Testis (tissue), 3 donors: Measurements from ENCODE around the gene CSMD2. TPM values are rescaled to one million over a fixed set of nuclear protein-coding genes. Genes with fewer than 3 reads are reported as not detected.

Experiments used
- DNase-seq: peaks from one replicate; pipeline ENCODE4 v3.0.0-alpha.2; 2019
- H3K27ac ChIP-seq, 2 donors: fragments of 200-600 bp; sonication (generic); one replicate each; pipeline ENCODE4 v1.5.1; 2019
- H3K27me3 ChIP-seq: fragments of 200-600 bp; sonication (generic); one replicate; pipeline ENCODE4 v1.5.1; 2019
- H3K36me3 ChIP-seq: fragments of 200-600 bp; sonication (generic); one replicate; pipeline ENCODE4 v1.5.1; 2017; ENCODE audit warnings: low read depth; ENCODE audit errors: missing control alignments
- H3K4me1 ChIP-seq: fragments of 200-600 bp; sonication (generic); one replicate; pipeline ENCODE4 v1.5.1; 2019
- H3K4me3 ChIP-seq, 2 donors: fragments of 200-600 bp; sonication (generic); one replicate each; pipeline ENCODE4 v1.5.1; 2017 to 2019
- H3K9me3 ChIP-seq: fragments of 200-600 bp; sonication (generic); one replicate; pipeline ENCODE4 v1.5.1; 2017
- CTCF ChIP-seq, 3 experiments: fragments of 450-650 bp in 2 of 3; fragments of 200-600 bp in 1 of 3; sonication (generic) in 1 of 3; IDR thresholded peaks; one replicate each; pipeline ENCODE4 v1.5.1; 2016 to 2019; ENCODE audit warnings: antibody characterized with exemption in 3 of 3, mild to moderate bottlenecking in 2 of 3, moderate library complexity in 1 of 3
- POLR2A ChIP-seq: fragments of 450-650 bp; IDR thresholded peaks from one replicate; pipeline ENCODE4 v1.6.1; 2017; ENCODE audit warnings: antibody characterized with exemption, mild to moderate bottlenecking, moderate library complexity
- WGBS, 2 donors: methylation state at CpG; one replicate each; pipeline ENCODE4 v1.1.5; 2018; 5-methylcytosine and 5-hydroxymethylcytosine counted together
- intact Hi-C: fragments of 100-400 bp; cut with DNase I; formaldehyde crosslinking; loops from one replicate; pipeline ENCODE4 v1.15.1; 2023; ENCODE audit warnings: low total_unique reads
- polyA plus RNA-seq: library from polyadenylated mRNA; stranded (reverse); fragments of 350-450 nt; fragmentation: Illumina TruSeq; extraction: RNeasy Lipid Tissue Mini Kit (QIAGEN cat#74804); gene quantifications from one replicate; pipeline ENCODE4 v1.2.3, GENCODE V29; 2014; ENCODE audit warnings: low read depth, low replicate concordance; ENCODE audit not compliant: insufficient read depth
- total RNA-seq, 2 donors: library from RNA; depleted of rRNA; stranded (reverse); fragments of >200 nt; gene quantifications; one replicate each; pipeline ENCODE4 v1.2.3, GENCODE V29; 2016

CSMD2 gene
- total and polyA plus RNA-seq, 3 donors from 2014 or later = 1.2 to 3.8 (median 2.7) TPM

- no peaks in the 10 kb centered on the region for H3K9me3 ChIP-seq
- no peaks in the 10 kb centered on the region for H3K4me1 ChIP-seq
- H3K27ac ChIP-seq = no peak overlapping the region
- no peak overlapping the region for H3K4me3 ChIP-seq
- 80 to 95% methylated on average over 5 to 7 of the region's 7 CpGs for whole genome bisulfite sequencing, 2 donors
- TF ChIP-seq CTCF (IDR thresholded peaks at IDR 0.05) = no peak
- no peak for DNase-seq
- intact Hi-C loops = no loop called here
- no peaks in the 10 kb centered on the region for H3K36me3 ChIP-seq
- no peaks in the 10 kb centered on the region for H3K27me3 ChIP-seq
Observed at GRCh38 chr1:33715195-33715811, 449.7 kb downstream of the CSMD2 start.

GRCh38 chr1:33714421-33714820 lies 450.6 kb downstream of the CSMD2 start:
- H3K9me3 ChIP-seq = no peaks in the 10 kb centered on the region
- no peaks in the 10 kb centered on the region for H3K4me1 ChIP-seq
- H3K27ac ChIP-seq = no peak overlapping the region
- intact Hi-C loops = no loop called here
- TF ChIP-seq POLR2A (no peak), CTCF (IDR thresholded peaks at IDR 0.05) (no peak)
- 92 to 94% methylated on average over 18 of the region's 18 CpGs for WGBS, 2 donors
- no peaks in the 10 kb centered on the region for H3K27me3 ChIP-seq
- H3K36me3 ChIP-seq = no peaks in the 10 kb centered on the region
- H3K4me3 ChIP-seq = no peak overlapping the region
- DNase-seq = no peak

- intact Hi-C loops = no loop called here
Observed at GRCh38 chr1:33713058-33713877, 451.8 kb downstream of the CSMD2 start.

GRCh38 chr1:33712186-33712585 lies 452.8 kb downstream of the CSMD2 start:
- WGBS, 2 donors = 62 to 79% methylated on average over 5 to 6 of the region's 6 CpGs
- TF ChIP-seq POLR2A (no peak), CTCF (IDR thresholded peaks at IDR 0.05) (no peak)

More at GRCh38 chr1:33713058-33713877, 451.8 kb downstream of the CSMD2 start:
- Histone ChIP-seq H3K4me3 (no peak overlapping the region), H3K4me1 (no peaks in the 10 kb centered on the region), H3K36me3 (no peaks in the 10 kb centered on the region), H3K9me3 (no peaks in the 10 kb centered on the region), H3K27me3 (no peaks in the 10 kb centered on the region), H3K27ac (no peak overlapping the region)
- TF ChIP-seq CTCF (IDR thresholded peaks at IDR 0.05) (no peak), POLR2A (no peak)
- 79 to 85% methylated on average over 9 of the region's 9 CpGs for WGBS, 2 donors
- no peak for DNase-seq

More at GRCh38 chr1:33712186-33712585, 452.8 kb downstream of the CSMD2 start:
- no peaks in the 10 kb centered on the region for H3K4me1 ChIP-seq
- no peak overlapping the region for H3K4me3 ChIP-seq
- DNase-seq = no peak
- intact Hi-C loops = no loop called here
- H3K36me3 ChIP-seq = no peaks in the 10 kb centered on the region
- H3K27ac ChIP-seq = no peak overlapping the region
- H3K27me3 ChIP-seq = no peaks in the 10 kb centered on the region
- no peaks in the 10 kb centered on the region for H3K9me3 ChIP-seq
